B cell (primary cell): ENCODE data around the gene SMR3A. TPM values are rescaled to one million over a fixed set of nuclear protein-coding genes. Genes with fewer than 3 reads are reported as not detected.

Experiments used
- ATAC-seq: fragments of 200-7000 bp; cut with Tn5 transposase; one replicate; pipeline ENCODE4 v1.10.0; 2021; ENCODE audit warnings: low read depth, mild to moderate bottlenecking, moderate number of reproducible peaks, moderate library complexity
- CTCF ChIA-PET: fragments of 350-600 bp; sonication (Branson Sonifier 250); formaldehyde crosslinking; loops from one replicate; lab custom pipeline; 2021; ENCODE audit warnings: antibody characterized with exemption, inconsistent platforms; lab: Charles Lee
- POLR2A ChIA-PET: fragments of 350-600 bp; sonication (Branson Sonifier 250); formaldehyde crosslinking; loops from one replicate; lab custom pipeline; 2021; ENCODE audit warnings: antibody characterized with exemption; lab: Charles Lee
- DNase-seq: peaks from one replicate; pipeline ENCODE4 v3.0.0; 2013
- H2AFZ ChIP-seq: 2 replicates; pipeline ENCODE4 v1.6.1; 2012; ENCODE audit warnings: mild to moderate bottlenecking, low read depth, low read length; ENCODE audit not compliant: insufficient read depth, poor library complexity, severe bottlenecking
- H3K27ac ChIP-seq, 2 donors: 1 replicate in 1 of 2; 2 replicates in 1 of 2; pipeline ENCODE4 v1.5.1; 2012 to 2013; ENCODE audit warnings: low read length in 2 of 2, mild to moderate bottlenecking in 2 of 2, moderate library complexity in 1 of 2
- H3K27me3 ChIP-seq, 4 experiments: fragments of 200-600 bp in 1 of 4; sonication (generic) in 1 of 4; replicated peaks in 1 of 4; 1 replicate in 2 of 4; 2 replicates in 2 of 4; pipeline versions ENCODE4 v1.6.1 to v1.7.0; 2013 to 2016; ENCODE audit warnings: low read length in 3 of 4, mild to moderate bottlenecking in 2 of 4, mixed read lengths in 1 of 4, moderate library complexity in 1 of 4; ENCODE audit not compliant: insufficient read depth in 4 of 4, control insufficient read depth in 3 of 4; ENCODE audit errors: control extremely low read depth in 1 of 4
- H3K36me3 ChIP-seq, 2 experiments: replicated peaks in 1 of 2; 1 replicate in 1 of 2; 2 replicates in 1 of 2; pipeline versions ENCODE4 v1.6.1 to v1.7.1; 2013; ENCODE audit warnings: low read length in 1 of 2; ENCODE audit not compliant: insufficient read depth in 2 of 2, control insufficient read depth in 1 of 2; ENCODE audit errors: control extremely low read depth in 1 of 2, extremely low read depth in 1 of 2
- H3K4me1 ChIP-seq, 2 donors: fragments of 200-600 bp in 1 of 2; sonication (generic) in 1 of 2; 1 replicate in 1 of 2; 2 replicates in 1 of 2; pipeline versions ENCODE4 v1.5.1 to v1.6.1; 2013 to 2017; ENCODE audit warnings: low read length in 2 of 2; ENCODE audit not compliant: control insufficient read depth in 2 of 2, insufficient read depth in 2 of 2
- H3K4me2 ChIP-seq: replicated peaks from 2 replicates; pipeline ENCODE3; 2012; ENCODE audit warnings: mild to moderate bottlenecking, low read depth, low read length; ENCODE audit not compliant: poor library complexity, severe bottlenecking
- H3K4me3 ChIP-seq, 5 experiments: fragments of 200-600 bp in 1 of 5; sonication (generic) in 1 of 5; 1 replicate in 3 of 5; 2 replicates in 2 of 5; pipeline versions ENCODE4 v1.5.1 to v1.7.0; 2011 to 2016; ENCODE audit warnings: low read length in 4 of 5, mild to moderate bottlenecking in 4 of 5, low read depth in 2 of 5, control low read depth in 1 of 5, moderate library complexity in 1 of 5; ENCODE audit not compliant: insufficient read depth in 1 of 5; ENCODE audit errors: control extremely low read depth in 1 of 5, extremely low read depth in 1 of 5
- H3K79me2 ChIP-seq: fragments of 200-600 bp; sonication (generic); one replicate; pipeline ENCODE4 v1.6.0; 2016; ENCODE audit warnings: low read length; ENCODE audit not compliant: control insufficient read depth, insufficient read depth
- H3K9ac ChIP-seq: fragments of 200-600 bp; sonication (generic); 2 replicates; pipeline ENCODE4 v1.6.1; 2017; ENCODE audit warnings: mild to moderate bottlenecking, low read length, moderate library complexity
- H3K9me3 ChIP-seq, 3 donors: one replicate each; pipeline versions ENCODE4 v1.6.1 to v1.7.1; 2013; ENCODE audit warnings: low read length in 2 of 3; ENCODE audit not compliant: control insufficient read depth in 2 of 3, insufficient read depth in 1 of 3; ENCODE audit errors: control extremely low read depth in 1 of 3
- H4K20me1 ChIP-seq: 2 replicates; pipeline ENCODE4 v1.6.0; 2012; ENCODE audit warnings: mild to moderate bottlenecking, low read length; ENCODE audit not compliant: insufficient read depth, control insufficient read depth, poor library complexity, severe bottlenecking
- H3K27ac Mint-ChIP-seq: one replicate; pipeline ENCODE4 v1.8.0; 2021; ENCODE audit warnings: mixed read lengths
- H3K27me3 Mint-ChIP-seq: one replicate; pipeline ENCODE4 v1.8.0; 2021; ENCODE audit warnings: mixed read lengths
- H3K4me1 Mint-ChIP-seq: one replicate; pipeline ENCODE4 v1.8.0; 2021; ENCODE audit warnings: mixed read lengths
- H3K4me3 Mint-ChIP-seq: one replicate; pipeline ENCODE4 v1.8.0; 2021; ENCODE audit warnings: mixed read lengths
- H3K9me3 Mint-ChIP-seq: one replicate; pipeline ENCODE4 v1.8.0; 2022; ENCODE audit warnings: mixed read lengths; ENCODE audit not compliant: insufficient read depth
- CTCF ChIP-seq: fragments of 200-600 bp; IDR thresholded peaks from one replicate; pipeline ENCODE4 v1.8.0; 2022; ENCODE audit warnings: antibody characterized with exemption, mild to moderate bottlenecking
- EZH2 ChIP-seq: IDR thresholded peaks from 2 replicates; pipeline ENCODE4 v1.6.1; 2012; ENCODE audit warnings: borderline replicate concordance, low read depth, mild to moderate bottlenecking, moderate library complexity, low read length; ENCODE audit not compliant: insufficient read depth, poor library complexity, severe bottlenecking
- WGBS: methylation state at CpG from one replicate; pipeline ENCODE4 v1.1.5; 2013; ENCODE audit warnings: missing lambda C conversion rate; ENCODE audit not compliant: insufficient coverage; 5-methylcytosine and 5-hydroxymethylcytosine counted together
- intact Hi-C: fragments of 100-400 bp; cut with micrococcal nuclease; formaldehyde crosslinking; loops from one replicate; pipeline ENCODE4 v1.10.0; 2022
- polyA plus RNA-seq: library from polyadenylated mRNA; depleted of rRNA; stranded (reverse); fragments of >200 nt; gene quantifications from 2 replicates; pipeline ENCODE4 v1.2.3, GENCODE V29; 2012
- total RNA-seq, 2 donors: library from RNA; stranded (reverse); fragments of 120-200 nt in 1 of 2; gene quantifications; 1 replicate in 1 of 2; 2 replicates in 1 of 2; pipeline versions ENCODE4 v1.2.3 to v1.2.4, GENCODE V29; 2013 to 2022

SMR3A gene
- total and polyA plus RNA-seq, 2 donors (not counting 1 experiment from before 2014, with no cell fraction given): not detected

- Histone ChIP-seq H3K4me3 (no peak overlapping the region), H3K79me2 (no peaks in the 10 kb centered on the region), H3K4me2 (no peak overlapping the region), H3K9ac (no peak overlapping the region), H3K9me3 (no peaks in the 10 kb centered on the region), H4K20me1 (no peaks in the 10 kb centered on the region), H2AFZ (no peak overlapping the region), H3K36me3 (no peaks in the 10 kb centered on the region), H3K27me3 (no peaks in the 10 kb centered on the region), H3K27ac (no peak overlapping the region), H3K4me1 (no peaks in the 10 kb centered on the region)
- H3K4me1 Mint-ChIP-seq: no peaks in the 10 kb centered on the region
- no CpG with 5 or more reads among the region's 3 CpGs for WGBS
- H3K27me3 Mint-ChIP-seq: no peaks in the 10 kb centered on the region
- TF ChIP-seq CTCF (no peak), EZH2 (no peak)
- H3K9me3 Mint-ChIP-seq: no peaks in the 10 kb centered on the region
- no peak overlapping the region for H3K4me3 Mint-ChIP-seq
- ChIA-PET POLR2A (no interaction called here), CTCF (no interaction called here)
- ATAC-seq: no peak
- intact Hi-C loops: no loop called here
- no peak for DNase-seq
- H3K27ac Mint-ChIP-seq: no peak overlapping the region
Measured at GRCh38 chr4:70380578-70380977, 20.0 kb downstream of the SMR3A start.

GRCh38 chr4:70382691-70383181, 22.2 kb downstream of the SMR3A start, which contains the start of gene SMR3B:
Gene SMR3B (plus strand): TSS chr4:70383131. CDS start chr4:70384511, 1,380 bp downstream.
- no peak for TF ChIP-seq CTCF
- no peak for TF ChIP-seq EZH2
- H3K4me1 Mint-ChIP-seq: no peaks in the 10 kb centered on the region
- Histone ChIP-seq H3K27me3 (no peaks in the 10 kb centered on the region), H3K4me2 (no peak within 1 kb of the TSS), H2AFZ (no peak within 1 kb of the TSS), H3K4me1 (no peaks in the 10 kb centered on the region), H3K9me3 (no peaks in the 10 kb centered on the region), H3K4me3 (no peak within 1 kb of the TSS), H3K36me3 (no peaks in the 10 kb centered on the region), H4K20me1 (no peaks in the 10 kb centered on the region), H3K27ac (no peak within 1 kb of the TSS), H3K79me2 (no peaks in the 10 kb centered on the region), H3K9ac (no peak within 1 kb of the TSS)
- intact Hi-C loops: no loop called here
- DNase-seq: no peak
- no peaks in the 10 kb centered on the region for H3K9me3 Mint-ChIP-seq
- CTCF ChIA-PET: no interaction called here
- H3K27ac Mint-ChIP-seq: no peak within 1 kb of the TSS
- no peak for ATAC-seq
- no peak within 1 kb of the TSS for H3K4me3 Mint-ChIP-seq
- 0% methylated on average over 1 of the region's 5 CpGs for WGBS
- POLR2A ChIA-PET: no interaction called here
- H3K27me3 Mint-ChIP-seq: no peaks in the 10 kb centered on the region
